ENCODE data around the gene SGTA.

Gene SGTA

DNA sequence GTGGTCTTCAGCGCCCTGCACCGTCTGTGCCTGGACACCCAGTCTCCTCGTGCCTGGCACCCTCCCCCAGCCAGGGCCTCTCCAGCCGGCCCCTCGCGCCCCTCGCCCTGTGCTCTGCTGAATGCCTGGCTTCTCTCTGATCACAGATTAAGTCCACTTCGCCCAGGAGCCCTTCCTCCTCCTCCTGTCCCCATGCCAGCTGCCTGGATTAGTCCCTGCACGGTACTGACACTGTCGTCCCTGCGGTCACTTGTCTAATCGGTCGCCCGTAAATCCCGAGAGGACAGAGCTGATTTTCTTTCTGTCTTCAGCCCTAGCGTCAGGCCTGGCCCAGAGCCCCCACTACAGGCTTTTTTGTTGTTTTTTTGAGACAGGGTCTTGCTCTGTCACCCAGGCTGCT is 8.8 kb upstream of the SGTA start:
- Histone ChIP-seq H3K4me3 (ENCODE audit: severe bottlenecking) (no peak overlapping the region), H3K4me1 (ENCODE audit: insufficient read depth, poor library complexity, severe bottlenecking) (no peaks in the 10 kb centered on the region), H3K9me3 (ENCODE audit: severe bottlenecking) (no peaks in the 10 kb centered on the region), H3K27me3 (ENCODE audit: insufficient read depth, poor library complexity, severe bottlenecking) (no peaks in the 10 kb centered on the region), H3K27ac (ENCODE audit: poor library complexity, severe bottlenecking) (no peak overlapping the region), H3K36me3 (ENCODE audit: low read depth) (peaks cover 46% of the 10 kb centered on the region)
- TF ChIP-seq, protein P1, sequence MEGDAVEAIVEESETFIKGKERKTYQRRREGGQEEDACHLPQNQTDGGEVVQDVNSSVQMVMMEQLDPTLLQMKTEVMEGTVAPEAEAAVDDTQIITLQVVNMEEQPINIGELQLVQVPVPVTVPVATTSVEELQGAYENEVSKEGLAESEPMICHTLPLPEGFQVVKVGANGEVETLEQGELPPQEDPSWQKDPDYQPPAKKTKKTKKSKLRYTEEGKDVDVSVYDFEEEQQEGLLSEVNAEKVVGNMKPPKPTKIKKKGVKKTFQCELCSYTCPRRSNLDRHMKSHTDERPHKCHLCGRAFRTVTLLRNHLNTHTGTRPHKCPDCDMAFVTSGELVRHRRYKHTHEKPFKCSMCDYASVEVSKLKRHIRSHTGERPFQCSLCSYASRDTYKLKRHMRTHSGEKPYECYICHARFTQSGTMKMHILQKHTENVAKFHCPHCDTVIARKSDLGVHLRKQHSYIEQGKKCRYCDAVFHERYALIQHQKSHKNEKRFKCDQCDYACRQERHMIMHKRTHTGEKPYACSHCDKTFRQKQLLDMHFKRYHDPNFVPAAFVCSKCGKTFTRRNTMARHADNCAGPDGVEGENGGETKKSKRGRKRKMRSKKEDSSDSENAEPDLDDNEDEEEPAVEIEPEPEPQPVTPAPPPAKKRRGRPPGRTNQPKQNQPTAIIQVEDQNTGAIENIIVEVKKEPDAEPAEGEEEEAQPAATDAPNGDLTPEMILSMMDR (IDR thresholded peaks at IDR 0.05; ENCODE audit: poor library complexity, severe bottlenecking): no peak
- DNase-seq (ENCODE audit: low spot score) (no peak), ATAC-seq (ENCODE audit: low read depth) (no peak)

DNA sequence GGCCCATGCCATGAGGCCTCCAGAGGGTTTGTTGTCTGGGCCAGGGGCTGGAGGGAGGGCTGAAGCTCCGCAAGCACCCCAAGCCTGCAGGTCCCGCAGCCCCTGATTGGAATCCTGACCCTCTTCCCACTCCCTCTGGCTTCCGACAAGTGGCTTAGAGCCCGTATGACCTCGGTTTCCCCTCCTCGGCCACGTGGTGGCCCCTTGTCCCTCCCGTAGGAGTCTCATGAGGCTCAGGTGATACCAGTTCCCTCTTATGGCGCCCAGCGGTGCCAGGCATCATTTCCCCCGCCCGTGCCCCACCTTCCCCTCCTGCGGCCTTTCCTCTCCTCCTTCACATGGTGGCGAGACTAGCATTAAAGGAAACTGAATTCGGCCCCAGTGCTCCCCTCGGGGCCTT is 8.4 kb upstream of the SGTA start:
- H3K36me3 ChIP-seq (ENCODE audit: low read depth): peaks cover 46% of the 10 kb centered on the region

DNA sequence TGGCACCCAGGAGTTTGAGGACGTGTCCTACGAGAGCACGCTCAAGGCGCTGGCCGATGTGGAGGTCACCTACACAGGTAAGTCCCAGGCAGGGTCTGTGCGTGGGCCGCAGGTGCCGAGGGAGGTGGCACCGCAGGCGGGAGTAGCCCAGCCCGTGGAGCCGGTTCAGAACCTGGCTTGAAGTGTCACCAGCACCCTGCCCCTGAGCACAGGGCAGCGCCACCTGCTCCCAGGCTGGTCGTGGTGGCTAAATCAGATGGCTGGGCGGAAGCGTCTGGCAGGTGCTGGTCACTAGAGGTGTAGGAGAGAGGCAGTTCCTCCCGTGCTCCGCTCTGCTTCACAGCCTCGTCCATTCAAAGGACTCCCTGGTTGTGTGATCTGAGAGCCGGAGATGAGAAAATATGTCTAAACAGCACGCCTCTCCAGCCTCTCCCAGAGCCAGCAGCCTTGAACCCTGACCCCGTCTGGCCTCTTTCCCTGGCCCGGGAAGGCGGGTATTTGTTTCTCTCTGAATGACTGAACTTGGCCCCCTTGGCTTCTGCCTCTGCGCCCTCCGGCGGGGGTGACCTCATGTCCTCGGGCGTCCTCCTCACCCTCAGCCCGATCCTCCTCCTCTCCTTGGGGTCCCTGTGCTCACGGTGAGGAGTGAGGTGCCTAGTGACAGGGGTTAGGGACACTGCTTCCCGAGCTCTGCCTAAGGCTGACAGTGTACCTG is 7.6 kb upstream of the SGTA start:
- H3K27me3 ChIP-seq (ENCODE audit: insufficient read depth, poor library complexity, severe bottlenecking): no peaks in the 10 kb centered on the region
- H3K9me3 ChIP-seq (ENCODE audit: severe bottlenecking): no peaks in the 10 kb centered on the region
- no peaks in the 10 kb centered on the region for H3K4me1 ChIP-seq (ENCODE audit: insufficient read depth, poor library complexity, severe bottlenecking)
- H3K36me3 ChIP-seq (ENCODE audit: low read depth): peaks cover 42% of the 10 kb centered on the region
- H3K27ac ChIP-seq (ENCODE audit: poor library complexity, severe bottlenecking): no peak overlapping the region
- no peak for DNase-seq (ENCODE audit: low spot score)
- H3K4me3 ChIP-seq (ENCODE audit: severe bottlenecking): no peak overlapping the region
- TF ChIP-seq, protein P1 (IDR thresholded peaks at IDR 0.05; ENCODE audit: poor library complexity, severe bottlenecking): no peak
- ATAC-seq (ENCODE audit: low read depth): no peak

More for the DNA sequence above, 8.4 kb upstream of the SGTA start:
- Histone ChIP-seq H3K4me3 (ENCODE audit: severe bottlenecking) (no peak overlapping the region), H3K9me3 (ENCODE audit: severe bottlenecking) (no peaks in the 10 kb centered on the region), H3K27ac (ENCODE audit: poor library complexity, severe bottlenecking) (no peak overlapping the region), H3K27me3 (ENCODE audit: insufficient read depth, poor library complexity, severe bottlenecking) (no peaks in the 10 kb centered on the region), H3K4me1 (ENCODE audit: insufficient read depth, poor library complexity, severe bottlenecking) (no peaks in the 10 kb centered on the region)
- TF ChIP-seq, protein P1 (IDR thresholded peaks at IDR 0.05; ENCODE audit: poor library complexity, severe bottlenecking): no peak
- no peak for DNase-seq (ENCODE audit: low spot score)
- ATAC-seq (ENCODE audit: low read depth): no peak

DNA sequence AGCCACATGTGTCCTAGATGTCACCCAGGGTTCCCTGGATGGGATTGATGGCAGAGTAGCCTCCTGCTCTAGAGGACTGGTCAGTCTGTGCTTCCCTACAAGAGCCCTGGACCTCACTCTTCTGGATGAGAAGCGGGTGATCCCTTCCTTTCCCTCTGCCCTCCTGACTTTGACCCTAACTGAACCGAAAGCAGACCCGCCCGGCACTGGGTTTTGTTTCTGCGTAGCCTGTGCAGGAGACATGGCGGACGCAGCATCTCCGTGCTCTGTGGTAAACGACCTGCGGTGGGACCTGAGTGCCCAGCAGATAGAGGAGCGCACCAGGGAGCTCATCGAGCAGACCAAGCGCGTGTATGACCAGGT is 7.1 kb upstream of the SGTA start:
- H3K36me3 ChIP-seq (ENCODE audit: low read depth): peaks cover 36% of the 10 kb centered on the region

DNA sequence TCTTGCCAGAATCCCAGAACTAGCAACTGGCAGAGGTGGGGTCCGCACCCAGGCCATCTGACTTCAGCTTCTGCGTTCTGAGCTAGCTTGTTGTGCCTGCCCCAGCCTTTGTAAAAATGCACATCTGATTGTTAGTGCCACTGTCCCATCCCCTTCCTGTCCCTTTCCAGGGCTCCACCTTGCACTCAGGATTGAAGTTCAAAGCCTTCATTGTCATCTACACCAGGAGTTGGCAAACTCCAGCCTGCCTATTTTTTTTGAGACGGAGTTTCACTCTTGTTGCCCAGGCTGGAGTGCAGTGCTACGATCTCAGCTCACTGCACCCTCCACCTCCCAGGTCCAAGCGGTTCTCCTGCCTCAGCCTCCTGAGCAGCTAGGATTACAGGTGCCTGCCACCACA is 5.2 kb upstream of the SGTA start:
- H3K36me3 ChIP-seq (ENCODE audit: low read depth): peaks cover 23% of the 10 kb centered on the region

More for the DNA sequence above, 7.1 kb upstream of the SGTA start:
- H3K4me1 ChIP-seq (ENCODE audit: insufficient read depth, poor library complexity, severe bottlenecking): no peaks in the 10 kb centered on the region
- H3K27me3 ChIP-seq (ENCODE audit: insufficient read depth, poor library complexity, severe bottlenecking): no peaks in the 10 kb centered on the region
- DNase-seq (ENCODE audit: low spot score) (no peak), ATAC-seq (ENCODE audit: low read depth) (no peak)
- no peak overlapping the region for H3K4me3 ChIP-seq (ENCODE audit: severe bottlenecking)
- H3K9me3 ChIP-seq (ENCODE audit: severe bottlenecking): no peaks in the 10 kb centered on the region
- H3K27ac ChIP-seq (ENCODE audit: poor library complexity, severe bottlenecking): no peak overlapping the region
- TF ChIP-seq, protein P1 (IDR thresholded peaks at IDR 0.05; ENCODE audit: poor library complexity, severe bottlenecking): no peak

More for the DNA sequence above, 5.2 kb upstream of the SGTA start:
- no peak for DNase-seq (ENCODE audit: low spot score)
- H3K27ac ChIP-seq (ENCODE audit: poor library complexity, severe bottlenecking): no peak overlapping the region
- no peak overlapping the region for H3K4me3 ChIP-seq (ENCODE audit: severe bottlenecking)
- H3K27me3 ChIP-seq (ENCODE audit: insufficient read depth, poor library complexity, severe bottlenecking): no peaks in the 10 kb centered on the region
- no peak for ATAC-seq (ENCODE audit: low read depth)
- TF ChIP-seq, protein P1 (IDR thresholded peaks at IDR 0.05; ENCODE audit: poor library complexity, severe bottlenecking): no peak
- H3K4me1 ChIP-seq (ENCODE audit: insufficient read depth, poor library complexity, severe bottlenecking): peaks cover 5% of the 10 kb centered on the region
- H3K9me3 ChIP-seq (ENCODE audit: severe bottlenecking): no peaks in the 10 kb centered on the region

All from RWPE2 (cell line).